Measurements from ENCODE around the gene STH. TPM values are rescaled to one million over a fixed set of nuclear protein-coding genes. Genes with fewer than 3 reads are reported as not detected.

Gene STH
- total and polyA plus RNA-seq, 9 of the 15 experiments (the other 6 are each of a cell fraction or from before 2014, with no cell fraction given) = not detected

DNA sequence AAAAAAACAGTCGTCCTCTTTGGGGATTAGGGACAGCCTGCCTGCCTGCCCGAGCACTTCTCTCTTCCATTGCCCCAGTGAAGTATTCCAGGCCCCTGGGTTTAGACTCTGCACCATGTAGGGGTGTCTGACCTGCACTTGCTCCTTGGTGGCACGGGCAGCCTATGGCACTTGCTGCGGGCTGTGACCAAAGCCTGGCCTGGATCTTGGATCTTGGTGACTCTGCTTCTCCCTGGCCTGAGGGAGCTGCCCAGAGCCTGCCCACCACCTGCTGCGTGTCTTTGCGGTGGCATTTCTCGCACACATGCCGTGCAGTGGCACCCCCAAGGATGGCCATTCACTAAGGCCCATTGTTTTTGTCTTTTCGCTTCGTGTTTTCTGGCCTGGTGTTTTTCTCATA, 6.1 kb upstream of the STH start:
- FAIRE-seq (no peak), ATAC-seq (no peak), DNase-seq (ENCODE audit: extremely low read depth in 1 of 4, low spot score in 3 of 4) (no peak)
- TF ChIP-seq, protein P1, sequence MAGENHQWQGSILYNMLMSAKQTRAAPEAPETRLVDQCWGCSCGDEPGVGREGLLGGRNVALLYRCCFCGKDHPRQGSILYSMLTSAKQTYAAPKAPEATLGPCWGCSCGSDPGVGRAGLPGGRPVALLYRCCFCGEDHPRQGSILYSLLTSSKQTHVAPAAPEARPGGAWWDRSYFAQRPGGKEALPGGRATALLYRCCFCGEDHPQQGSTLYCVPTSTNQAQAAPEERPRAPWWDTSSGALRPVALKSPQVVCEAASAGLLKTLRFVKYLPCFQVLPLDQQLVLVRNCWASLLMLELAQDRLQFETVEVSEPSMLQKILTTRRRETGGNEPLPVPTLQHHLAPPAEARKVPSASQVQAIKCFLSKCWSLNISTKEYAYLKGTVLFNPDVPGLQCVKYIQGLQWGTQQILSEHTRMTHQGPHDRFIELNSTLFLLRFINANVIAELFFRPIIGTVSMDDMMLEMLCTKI (IDR thresholded peaks at IDR 0.05; ENCODE audit: partially characterized antibody) = no peak
- no peak for TF ChIP-seq MAFK (IDR thresholded peaks at IDR 0.05; ENCODE audit: low read length)
- no peak for TF ChIP-seq DACH1 (IDR thresholded peaks at IDR 0.05; ENCODE audit: partially characterized antibody)
- TF ChIP-seq ZNF282 (CRISPR knock-in tag; IDR thresholded peaks at IDR 0.05) = no peak
- no peak for TF ChIP-seq ZNF444 (CRISPR knock-in tag; IDR thresholded peaks at IDR 0.05)
- no peak for TF ChIP-seq RHOXF2B (CRISPR knock-in tag; conservative IDR thresholded peaks at IDR 0.05)
- TF ChIP-seq FOXK2 (conservative IDR thresholded peaks at IDR 0.05 in 1 of 2, IDR thresholded peaks at IDR 0.05 in 1 of 2; ENCODE audit: low read depth in 2 of 2) = no peak
- no peak for TF ChIP-seq CBX5 (IDR thresholded peaks at IDR 0.05; ENCODE audit: borderline replicate concordance, low read depth)
- TF ChIP-seq ZNF778 (CRISPR knock-in tag; IDR thresholded peaks at IDR 0.05) = no peak
- Histone ChIP-seq H3K4me2 (ENCODE audit: insufficient read depth, low read length) (no peak overlapping the region), H4K20me1 (replicated peaks; ENCODE audit: control insufficient read depth, insufficient read depth, low read length) (no peaks in the 10 kb centered on the region), H2AFZ (ENCODE audit: low read depth, low read length) (no peak overlapping the region), H3K27me3 (ENCODE audit: control insufficient read depth in 2 of 2, insufficient read depth in 2 of 2, low read length in 2 of 2) (no peaks in the 10 kb centered on the region), H3K9me1 (ENCODE audit: control insufficient read depth, insufficient read depth, low read length) (no peaks in the 10 kb centered on the region), H3K27ac (ENCODE audit: extremely low read depth, low read depth, low read length) (no peak overlapping the region), H3K4me1 (replicated peaks in 1 of 2; ENCODE audit: control insufficient read depth in 2 of 2, insufficient read depth in 2 of 2, low read length in 2 of 2) (peaks cover 0 to 11% of the 10 kb centered on the region in 2 experiments; a peak in 3 of 5 replicates), H3K9ac (ENCODE audit: insufficient read depth in 1 of 2, low read depth in 2 of 2, low read length in 2 of 2) (0 out of 4 replicates have a peak overlapping the region, but pooled peaks of 1 of the 2 experiments have one; percentile 6), H3K9me3 (replicated peaks; ENCODE audit: control insufficient read depth, insufficient read depth, low read depth, low read length) (no peaks in the 10 kb centered on the region), H3K79me2 (ENCODE audit: control insufficient read depth, insufficient read depth, low read length) (no peaks in the 10 kb centered on the region), H3K4me3 (no peak overlapping the region), H3K36me3 (ENCODE audit: control insufficient read depth, insufficient read depth, low read length) (no peaks in the 10 kb centered on the region)
- BruUV-seq (replicated peaks) = no TSS peak
- ChIA-PET CTCF (ENCODE audit: low intra/inter-chr PET ratio) (no interaction called here), POLR2A (no interaction called here)
- 71% methylated on average over 9 of the region's 10 CpGs for WGBS (ENCODE audit: insufficient coverage, low coverage, missing lambda C conversion rate)
- intact Hi-C loops (cut with micrococcal nuclease) (no loop called here), in situ Hi-C loops (cut with MboI) (loop anchor here (25.0 kb wide), 1 partner anchor 844 kb away; no protein-coding TSS in a partner anchor)

All from K562 (cell line).